WTC11 (cell line): ENCODE measurements around the gene CCT6A.

Source experiments
- ELF4 ChIP-seq: sonication (generic); formaldehyde crosslinking; IDR thresholded peaks from 2 replicates; pipeline ENCODE4 v1.8.1; 2022; ENCODE audit warnings: low read depth, mild to moderate bottlenecking, moderate library complexity, missing genetic modification reagents
- ETV6 ChIP-seq: sonication (generic); formaldehyde crosslinking; IDR thresholded peaks from 2 replicates; pipeline ENCODE4 v1.8.1; 2022; ENCODE audit warnings: mild to moderate bottlenecking, missing genetic modification reagents
- FOXJ3 ChIP-seq: sonication (generic); formaldehyde crosslinking; IDR thresholded peaks from 2 replicates; pipeline ENCODE4 v1.9.0; 2021; ENCODE audit warnings: missing genetic modification reagents, mild to moderate bottlenecking, borderline replicate concordance
- GABPB1 ChIP-seq: sonication (generic); formaldehyde crosslinking; IDR thresholded peaks from 2 replicates; pipeline ENCODE4 v1.8.1; 2023; ENCODE audit warnings: mild to moderate bottlenecking, missing genetic modification reagents
- JAZF1 ChIP-seq: fragments of 250-450 bp; sonication (Bioruptor Pico); IDR thresholded peaks from 2 replicates; pipeline ENCODE4 v1.9.0; 2021; ENCODE audit warnings: moderate library complexity, mild to moderate bottlenecking, inconsistent platforms
- JUN ChIP-seq: sonication (generic); formaldehyde crosslinking; IDR thresholded peaks from 2 replicates; pipeline ENCODE4 v1.8.0; 2023; ENCODE audit warnings: mild to moderate bottlenecking, missing genetic modification reagents
- KAT7 ChIP-seq: sonication (generic); formaldehyde crosslinking; IDR thresholded peaks from 2 replicates; pipeline ENCODE4 v1.8.1; 2023; ENCODE audit warnings: missing genetic modification reagents, mild to moderate bottlenecking, borderline replicate concordance
- TEAD4 ChIP-seq: sonication (generic); formaldehyde crosslinking; IDR thresholded peaks from 2 replicates; pipeline ENCODE4 v1.8.0; 2022; ENCODE audit warnings: mild to moderate bottlenecking, missing genetic modification reagents
- ZNF396 ChIP-seq: fragments of 250-450 bp; sonication (Bioruptor Pico); IDR thresholded peaks from 2 replicates; pipeline ENCODE4 v1.8.0; 2021; ENCODE audit warnings: mild to moderate bottlenecking, moderate library complexity, borderline replicate concordance
- TF ChIP-seq, protein P1 (sequence below): sonication (generic); formaldehyde crosslinking; IDR thresholded peaks from 2 replicates; pipeline ENCODE4 v1.8.0; 2022; ENCODE audit warnings: mild to moderate bottlenecking, missing genetic modification reagents
- TF ChIP-seq, protein P2 (sequence below): fragments of 200-600 bp; IDR thresholded peaks from 2 replicates; pipeline ENCODE4 v1.8.0; 2022; ENCODE audit warnings: antibody characterized with exemption
- TF ChIP-seq, protein P3 (sequence below): sonication (generic); formaldehyde crosslinking; IDR thresholded peaks from 2 replicates; pipeline ENCODE4 v1.8.0; 2022; ENCODE audit warnings: mild to moderate bottlenecking, missing genetic modification reagents
- TF ChIP-seq, protein P4 (sequence below): sonication (generic); formaldehyde crosslinking; IDR thresholded peaks from 2 replicates; pipeline ENCODE4 v1.8.1; 2022; ENCODE audit warnings: low read depth, mild to moderate bottlenecking, moderate library complexity, missing genetic modification reagents, borderline replicate concordance

DNA sequence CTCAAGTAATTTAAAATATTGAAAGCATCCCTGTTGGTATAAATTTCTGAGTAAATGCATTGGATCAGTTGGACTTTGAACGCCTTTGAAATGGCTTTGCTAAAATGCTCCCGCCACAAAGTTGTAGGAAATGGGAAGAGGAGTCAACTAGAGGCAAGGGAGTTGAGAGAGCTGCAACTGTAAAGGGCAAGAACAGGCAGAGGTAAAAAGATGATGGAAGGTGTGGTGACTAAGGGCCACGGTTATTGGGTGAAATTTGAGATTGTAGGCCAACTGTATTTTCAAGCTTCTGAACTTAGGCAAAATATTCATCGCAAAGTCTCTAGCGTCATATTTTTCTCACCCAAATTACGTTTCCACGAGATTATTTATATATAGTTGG, 11.9 kb downstream of the CCT6A start:
- no peak for TF ChIP-seq JUN (CRISPR knock-in tag)
- TF ChIP-seq, protein P1, sequence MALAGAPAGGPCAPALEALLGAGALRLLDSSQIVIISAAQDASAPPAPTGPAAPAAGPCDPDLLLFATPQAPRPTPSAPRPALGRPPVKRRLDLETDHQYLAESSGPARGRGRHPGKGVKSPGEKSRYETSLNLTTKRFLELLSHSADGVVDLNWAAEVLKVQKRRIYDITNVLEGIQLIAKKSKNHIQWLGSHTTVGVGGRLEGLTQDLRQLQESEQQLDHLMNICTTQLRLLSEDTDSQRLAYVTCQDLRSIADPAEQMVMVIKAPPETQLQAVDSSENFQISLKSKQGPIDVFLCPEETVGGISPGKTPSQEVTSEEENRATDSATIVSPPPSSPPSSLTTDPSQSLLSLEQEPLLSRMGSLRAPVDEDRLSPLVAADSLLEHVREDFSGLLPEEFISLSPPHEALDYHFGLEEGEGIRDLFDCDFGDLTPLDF (CRISPR knock-in tag): no peak
- TF ChIP-seq, protein P2, sequence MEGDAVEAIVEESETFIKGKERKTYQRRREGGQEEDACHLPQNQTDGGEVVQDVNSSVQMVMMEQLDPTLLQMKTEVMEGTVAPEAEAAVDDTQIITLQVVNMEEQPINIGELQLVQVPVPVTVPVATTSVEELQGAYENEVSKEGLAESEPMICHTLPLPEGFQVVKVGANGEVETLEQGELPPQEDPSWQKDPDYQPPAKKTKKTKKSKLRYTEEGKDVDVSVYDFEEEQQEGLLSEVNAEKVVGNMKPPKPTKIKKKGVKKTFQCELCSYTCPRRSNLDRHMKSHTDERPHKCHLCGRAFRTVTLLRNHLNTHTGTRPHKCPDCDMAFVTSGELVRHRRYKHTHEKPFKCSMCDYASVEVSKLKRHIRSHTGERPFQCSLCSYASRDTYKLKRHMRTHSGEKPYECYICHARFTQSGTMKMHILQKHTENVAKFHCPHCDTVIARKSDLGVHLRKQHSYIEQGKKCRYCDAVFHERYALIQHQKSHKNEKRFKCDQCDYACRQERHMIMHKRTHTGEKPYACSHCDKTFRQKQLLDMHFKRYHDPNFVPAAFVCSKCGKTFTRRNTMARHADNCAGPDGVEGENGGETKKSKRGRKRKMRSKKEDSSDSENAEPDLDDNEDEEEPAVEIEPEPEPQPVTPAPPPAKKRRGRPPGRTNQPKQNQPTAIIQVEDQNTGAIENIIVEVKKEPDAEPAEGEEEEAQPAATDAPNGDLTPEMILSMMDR: no peak
- TF ChIP-seq ETV6: no peak
- TF ChIP-seq, protein P3, sequence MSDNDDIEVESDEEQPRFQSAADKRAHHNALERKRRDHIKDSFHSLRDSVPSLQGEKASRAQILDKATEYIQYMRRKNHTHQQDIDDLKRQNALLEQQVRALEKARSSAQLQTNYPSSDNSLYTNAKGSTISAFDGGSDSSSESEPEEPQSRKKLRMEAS (CRISPR knock-in tag): no peak
- no peak for TF ChIP-seq FOXJ3 (CRISPR knock-in tag)
- no peak for TF ChIP-seq GABPB1 (CRISPR knock-in tag)
- TF ChIP-seq ZNF396: no peak
- TF ChIP-seq JAZF1: no peak
- TF ChIP-seq KAT7 (CRISPR knock-in tag): no peak
- TF ChIP-seq ELF4 (CRISPR knock-in tag): no peak
- TF ChIP-seq, protein P4, sequence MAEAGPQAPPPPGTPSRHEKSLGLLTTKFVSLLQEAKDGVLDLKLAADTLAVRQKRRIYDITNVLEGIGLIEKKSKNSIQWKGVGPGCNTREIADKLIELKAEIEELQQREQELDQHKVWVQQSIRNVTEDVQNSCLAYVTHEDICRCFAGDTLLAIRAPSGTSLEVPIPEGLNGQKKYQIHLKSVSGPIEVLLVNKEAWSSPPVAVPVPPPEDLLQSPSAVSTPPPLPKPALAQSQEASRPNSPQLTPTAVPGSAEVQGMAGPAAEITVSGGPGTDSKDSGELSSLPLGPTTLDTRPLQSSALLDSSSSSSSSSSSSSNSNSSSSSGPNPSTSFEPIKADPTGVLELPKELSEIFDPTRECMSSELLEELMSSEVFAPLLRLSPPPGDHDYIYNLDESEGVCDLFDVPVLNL (CRISPR knock-in tag): no peak
- TF ChIP-seq TEAD4 (CRISPR knock-in tag): no peak
